H4 (cell line): ENCODE measurements around the gene SLC12A9. TPM values are rescaled to one million over a fixed set of nuclear protein-coding genes. Genes with fewer than 3 reads are reported as not detected.
"Not testable (repeated sequence)": the region's sequence is repeated elsewhere in the genome, so short reads cannot be mapped to it uniquely, and the experiment has no call there.

Experiments used
- DNase-seq: peaks from one replicate; pipeline ENCODE4 v3.0.0-alpha.2; 2015; ENCODE audit warnings: low spot score
- total RNA-seq: library from RNA; depleted of rRNA; stranded (reverse); fragments of >200 nt; shearing (Covaris generic); gene quantifications from 2 replicates; pipeline ENCODE4 v1.2.3, GENCODE V29; 2014; rRNA removed

The SLC12A9 gene, protein sequence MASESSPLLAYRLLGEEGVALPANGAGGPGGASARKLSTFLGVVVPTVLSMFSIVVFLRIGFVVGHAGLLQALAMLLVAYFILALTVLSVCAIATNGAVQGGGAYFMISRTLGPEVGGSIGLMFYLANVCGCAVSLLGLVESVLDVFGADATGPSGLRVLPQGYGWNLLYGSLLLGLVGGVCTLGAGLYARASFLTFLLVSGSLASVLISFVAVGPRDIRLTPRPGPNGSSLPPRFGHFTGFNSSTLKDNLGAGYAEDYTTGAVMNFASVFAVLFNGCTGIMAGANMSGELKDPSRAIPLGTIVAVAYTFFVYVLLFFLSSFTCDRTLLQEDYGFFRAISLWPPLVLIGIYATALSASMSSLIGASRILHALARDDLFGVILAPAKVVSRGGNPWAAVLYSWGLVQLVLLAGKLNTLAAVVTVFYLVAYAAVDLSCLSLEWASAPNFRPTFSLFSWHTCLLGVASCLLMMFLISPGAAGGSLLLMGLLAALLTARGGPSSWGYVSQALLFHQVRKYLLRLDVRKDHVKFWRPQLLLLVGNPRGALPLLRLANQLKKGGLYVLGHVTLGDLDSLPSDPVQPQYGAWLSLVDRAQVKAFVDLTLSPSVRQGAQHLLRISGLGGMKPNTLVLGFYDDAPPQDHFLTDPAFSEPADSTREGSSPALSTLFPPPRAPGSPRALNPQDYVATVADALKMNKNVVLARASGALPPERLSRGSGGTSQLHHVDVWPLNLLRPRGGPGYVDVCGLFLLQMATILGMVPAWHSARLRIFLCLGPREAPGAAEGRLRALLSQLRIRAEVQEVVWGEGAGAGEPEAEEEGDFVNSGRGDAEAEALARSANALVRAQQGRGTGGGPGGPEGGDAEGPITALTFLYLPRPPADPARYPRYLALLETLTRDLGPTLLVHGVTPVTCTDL
- 4.9 and 5.6 TPM in 2 replicates for total RNA-seq

DNA sequence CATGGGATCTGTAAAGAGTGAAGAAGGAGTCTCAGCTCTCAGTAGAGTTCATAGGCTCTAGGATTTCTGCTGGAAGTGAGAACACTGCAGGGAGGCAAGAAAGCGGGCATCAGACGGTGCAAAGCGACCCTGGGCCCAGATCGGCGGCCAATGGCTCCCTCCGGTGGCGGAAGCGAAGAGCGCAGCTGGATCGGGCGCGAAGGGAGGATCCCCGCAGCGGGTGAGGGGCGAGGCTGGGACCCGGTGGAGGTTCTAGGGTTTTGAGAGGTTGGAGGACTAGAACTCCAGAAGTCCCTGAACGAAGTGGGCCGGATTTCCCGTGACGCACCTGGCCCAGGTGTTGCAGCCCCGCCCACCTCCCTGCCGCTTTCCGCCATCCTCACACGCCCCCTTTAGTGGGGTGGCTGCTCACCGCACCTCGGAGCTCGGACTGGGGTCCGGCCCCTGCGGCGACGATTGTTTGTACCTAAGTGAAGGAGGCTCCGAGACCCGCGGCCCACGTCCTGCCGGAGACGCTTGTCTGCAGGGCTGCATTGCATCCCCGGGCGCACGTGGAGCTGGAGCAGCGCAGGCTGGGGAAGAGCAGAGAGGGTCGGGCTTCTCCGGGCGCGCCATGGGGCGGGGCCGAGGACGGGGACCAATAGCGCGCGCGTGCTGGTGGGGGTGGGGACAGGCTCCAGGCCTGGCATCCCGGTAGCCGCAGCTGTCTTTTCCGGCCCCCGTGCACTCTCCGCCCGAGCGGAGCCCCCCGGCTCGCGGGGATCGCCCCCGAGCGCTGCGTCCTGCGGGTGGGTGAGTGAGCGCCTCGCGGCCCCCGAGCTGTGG lies at the start of gene SLC12A9:
TSS of gene SLC12A9 (plus strand) at position 666 of the 825 bp plus-strand sequence. CDS start 1,485 bp downstream, outside the sequence.
- DNase-seq, result peak; percentile 83

DNA sequence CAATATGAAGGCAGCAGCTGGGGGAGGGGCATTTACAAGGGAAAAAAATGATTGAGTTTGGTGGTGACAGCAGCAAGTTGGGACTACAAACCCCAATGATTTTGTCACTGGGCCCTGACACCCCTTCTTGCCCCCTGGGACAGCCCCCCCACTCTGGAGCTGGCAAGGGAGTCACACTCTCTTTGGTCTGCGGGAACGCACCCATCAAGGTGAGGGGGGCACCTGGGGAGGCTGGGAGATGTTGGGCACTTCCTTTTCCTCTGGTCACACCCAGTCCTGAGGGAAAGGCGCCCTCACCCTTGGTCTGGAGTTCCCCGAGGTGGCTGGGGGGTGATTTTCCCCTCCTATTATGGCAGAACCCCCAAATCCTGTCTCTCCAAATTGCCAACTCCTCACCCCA lies 49.6 kb upstream of the SLC12A9 start:
- DNase-seq, result no peak

DNA sequence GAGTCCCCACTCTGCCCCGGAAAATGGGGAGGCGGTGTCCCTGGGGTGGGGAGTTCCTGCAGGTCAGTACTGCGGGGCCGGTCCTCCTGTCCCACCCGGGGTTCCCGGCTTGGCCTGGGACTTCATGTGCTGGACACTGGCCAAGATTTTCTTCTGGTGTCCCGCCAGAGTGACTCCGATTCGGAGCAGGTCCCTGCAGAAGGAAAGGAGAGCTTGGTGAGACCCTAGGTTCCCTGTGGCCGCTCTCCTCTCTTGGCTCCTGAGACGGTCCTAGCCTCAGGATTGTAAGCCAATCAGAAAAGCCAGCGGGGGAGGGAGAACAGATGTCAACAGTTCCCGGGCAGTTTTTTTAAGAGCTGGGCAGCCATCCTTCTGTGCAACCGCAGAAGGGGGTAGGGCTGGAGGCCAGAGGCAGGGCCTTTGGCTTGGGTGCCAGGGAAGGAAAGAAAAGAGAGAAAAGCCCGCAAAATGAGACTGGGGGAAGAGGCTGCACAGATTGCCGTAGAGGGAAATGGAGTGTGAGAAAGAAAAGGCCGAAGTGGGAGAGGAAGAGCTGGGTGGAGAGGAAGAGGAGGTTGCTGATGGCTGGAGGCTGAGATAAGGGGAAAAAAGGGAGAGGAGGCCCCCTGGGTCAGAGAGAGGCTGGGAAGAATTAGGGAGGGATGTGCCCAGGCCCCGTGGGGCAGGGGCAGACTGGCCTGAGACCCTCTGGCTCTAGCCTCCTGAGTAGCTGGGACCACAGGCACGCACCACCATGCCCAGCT lies 48.9 kb upstream of the SLC12A9 start:
- peak; percentile 89 for DNase-seq

DNA sequence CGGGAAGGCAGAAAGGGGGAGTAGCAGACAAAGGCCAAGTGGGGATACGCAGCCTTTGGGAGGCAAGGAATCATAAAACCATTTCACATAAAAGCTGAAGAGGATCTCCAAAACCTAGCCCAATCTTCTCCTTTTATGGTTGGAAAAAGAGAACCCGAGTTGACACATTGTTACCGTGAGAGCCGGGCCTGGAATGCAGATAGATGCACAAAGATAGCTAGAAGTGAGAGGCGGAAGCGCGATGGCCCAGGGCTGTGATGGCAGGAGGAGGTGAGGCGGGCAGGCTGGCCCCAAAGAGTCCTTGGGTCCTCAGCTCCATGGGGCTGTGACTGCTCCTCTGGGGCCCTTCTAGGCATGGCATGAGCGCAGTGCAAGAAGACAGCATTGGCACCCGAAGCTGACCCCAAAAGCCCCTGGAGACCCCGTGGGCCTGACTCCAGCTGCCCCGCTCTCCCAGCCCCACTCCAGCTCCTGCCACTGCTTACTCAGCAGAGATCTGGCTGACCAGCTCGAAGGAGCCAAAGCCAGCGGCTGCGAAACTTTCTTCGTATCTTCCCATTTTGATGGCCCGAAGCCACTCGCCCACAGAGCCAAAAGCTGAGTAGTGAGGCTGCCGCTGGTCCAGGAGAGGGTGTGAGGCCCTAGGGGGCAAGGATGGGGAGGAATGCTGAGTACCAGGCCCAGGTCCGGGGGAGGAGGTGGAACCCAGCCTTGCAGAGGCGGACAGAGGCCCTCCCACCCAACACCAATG lies 47.7 kb upstream of the SLC12A9 start:
- no peak for DNase-seq

DNA sequence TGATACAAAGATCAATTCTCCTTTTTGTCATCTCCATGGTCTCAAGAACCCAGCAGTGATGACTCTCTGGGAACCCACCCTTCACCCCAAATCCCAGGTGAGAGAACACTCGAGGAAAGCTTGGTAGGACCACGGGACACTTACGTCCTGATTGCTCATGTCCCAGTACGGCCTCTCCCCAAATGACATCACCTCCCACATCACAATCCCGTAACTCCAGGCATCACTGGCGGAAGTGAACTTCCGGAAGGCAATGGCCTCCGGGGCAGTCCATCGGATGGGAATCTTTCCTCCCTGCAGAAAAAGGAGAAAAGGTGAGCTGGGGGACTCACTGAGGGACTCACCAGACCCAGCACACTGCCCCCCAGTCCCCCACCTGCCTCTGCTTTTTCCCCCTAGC lies 46.2 kb upstream of the SLC12A9 start:
- DNase-seq, result no peak

DNA sequence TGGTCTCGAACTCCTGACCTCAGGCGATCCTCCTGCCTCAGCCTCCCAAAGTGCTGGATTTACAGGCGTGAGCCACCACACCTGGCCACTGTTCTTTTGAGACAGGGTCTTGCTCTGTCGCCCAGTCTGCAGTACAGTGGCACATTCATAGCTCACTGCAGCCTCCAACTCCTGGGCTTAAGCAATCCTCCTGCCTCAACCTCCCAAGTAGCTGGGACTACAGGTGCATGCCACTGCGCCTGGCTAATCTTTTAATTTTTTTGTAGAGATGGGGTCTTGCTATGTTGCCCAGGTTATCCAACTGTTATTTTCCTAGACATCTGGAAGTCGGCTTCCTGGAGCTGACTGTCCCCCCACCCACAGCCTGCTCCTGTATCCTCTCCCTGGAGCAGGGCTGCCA lies 45.6 kb upstream of the SLC12A9 start:
- DNase-seq, result not testable (repeated sequence)

DNA sequence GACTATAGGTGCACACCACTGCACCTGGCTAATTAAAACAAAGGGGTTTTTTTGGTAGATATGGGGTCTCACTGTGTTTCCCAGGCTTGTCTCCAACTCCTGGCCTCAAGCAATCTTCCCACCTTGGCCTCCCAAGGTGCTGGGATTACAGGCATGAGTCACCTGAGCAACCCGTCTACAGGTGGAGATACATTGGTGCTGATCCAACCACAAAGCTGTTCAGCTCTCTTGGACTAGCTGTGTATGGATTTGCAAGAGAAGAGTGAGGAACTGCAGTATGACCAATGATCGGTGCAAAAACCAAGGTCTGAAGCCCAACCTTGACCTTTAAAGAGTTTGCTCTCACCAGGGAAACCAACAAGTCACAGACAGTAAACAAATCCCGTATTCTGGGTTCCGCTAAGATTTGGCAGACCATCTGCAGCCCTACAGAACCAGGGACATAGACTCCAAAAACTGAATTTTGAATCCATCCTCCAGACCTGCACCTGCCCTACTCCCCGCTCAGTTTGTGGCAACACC lies 44.1 kb upstream of the SLC12A9 start:
- DNase-seq, result no peak

DNA sequence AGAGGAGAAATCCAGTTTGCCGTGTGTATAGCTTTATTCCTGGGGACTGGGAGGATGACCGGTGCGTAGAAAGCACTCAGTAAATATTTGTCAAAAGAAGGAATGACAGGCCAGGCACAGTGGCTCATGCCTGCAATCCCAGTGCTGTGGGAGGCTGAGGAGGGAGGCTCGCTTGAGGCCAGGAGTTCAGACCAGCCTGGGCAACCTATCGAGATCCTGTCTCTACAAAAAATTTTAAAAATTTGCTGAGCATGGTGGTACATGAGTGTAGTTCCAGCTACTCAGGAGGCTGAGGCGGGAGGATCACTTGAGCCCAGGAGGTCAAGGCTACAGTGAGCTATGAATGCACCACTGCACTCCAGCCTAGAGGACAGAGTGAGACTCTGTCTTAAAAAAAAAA lies 41.0 kb upstream of the SLC12A9 start:
- no peak for DNase-seq

DNA sequence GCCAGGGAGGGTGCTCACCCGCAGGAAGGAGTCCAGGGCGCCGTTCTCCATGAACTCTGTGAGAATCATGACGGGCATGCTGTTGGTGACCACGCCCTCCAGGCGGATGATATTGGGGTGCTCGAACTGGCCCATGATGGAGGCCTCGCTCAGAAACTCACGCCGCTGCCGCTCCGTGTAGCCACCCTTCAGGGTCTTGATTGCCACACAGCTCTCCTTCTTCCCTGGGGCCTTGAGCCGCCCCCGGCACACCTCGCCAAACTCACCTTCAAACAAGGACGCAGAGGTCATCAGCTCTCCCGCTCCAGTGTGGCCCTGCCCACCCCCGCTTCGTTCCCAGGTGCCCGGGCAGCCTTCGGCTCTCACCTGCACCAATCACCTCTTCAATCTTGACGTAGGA lies 39.8 kb upstream of the SLC12A9 start:
- DNase-seq, result no peak

DNA sequence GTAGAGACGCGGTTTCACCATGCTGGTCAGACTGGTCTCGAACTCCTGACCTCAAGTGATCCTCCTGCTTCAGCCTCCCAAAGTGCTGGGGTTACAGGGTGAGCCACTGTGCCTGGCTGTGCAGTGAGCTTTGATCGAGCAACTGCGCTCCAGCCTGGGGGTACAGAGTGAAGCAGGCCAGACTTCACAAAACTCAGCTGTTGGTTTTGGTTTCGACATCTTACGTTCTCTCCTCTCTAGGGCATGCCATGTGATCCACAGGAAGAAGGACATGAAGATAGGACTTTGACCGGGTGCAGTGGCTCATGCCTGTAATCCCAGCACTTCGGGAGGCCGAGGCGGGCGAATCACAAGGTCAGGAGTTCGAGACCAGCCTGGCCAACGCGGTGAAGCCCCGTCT lies 36.0 kb upstream of the SLC12A9 start:
- DNase-seq, result not testable (repeated sequence)

DNA sequence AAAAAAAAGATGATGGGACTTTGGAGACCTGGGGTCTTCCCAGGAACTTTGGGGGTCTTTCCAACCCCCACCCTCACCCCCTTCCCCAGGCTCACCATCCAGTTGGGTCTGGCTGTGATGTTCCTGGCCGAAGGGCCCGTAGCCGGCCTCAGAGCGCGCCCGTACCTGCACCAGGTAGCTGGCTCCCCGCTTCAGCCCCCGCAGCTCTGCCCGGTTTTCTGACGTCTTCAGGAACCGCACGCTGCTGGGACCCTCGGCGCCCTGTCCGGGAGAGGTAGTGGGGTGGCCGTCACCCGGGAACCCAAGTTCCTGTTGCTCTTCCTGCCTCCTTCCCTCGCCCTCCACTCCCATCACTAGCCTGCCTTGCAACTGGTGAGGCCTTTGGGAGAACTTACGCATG lies 35.4 kb upstream of the SLC12A9 start:
- DNase-seq, result no peak

DNA sequence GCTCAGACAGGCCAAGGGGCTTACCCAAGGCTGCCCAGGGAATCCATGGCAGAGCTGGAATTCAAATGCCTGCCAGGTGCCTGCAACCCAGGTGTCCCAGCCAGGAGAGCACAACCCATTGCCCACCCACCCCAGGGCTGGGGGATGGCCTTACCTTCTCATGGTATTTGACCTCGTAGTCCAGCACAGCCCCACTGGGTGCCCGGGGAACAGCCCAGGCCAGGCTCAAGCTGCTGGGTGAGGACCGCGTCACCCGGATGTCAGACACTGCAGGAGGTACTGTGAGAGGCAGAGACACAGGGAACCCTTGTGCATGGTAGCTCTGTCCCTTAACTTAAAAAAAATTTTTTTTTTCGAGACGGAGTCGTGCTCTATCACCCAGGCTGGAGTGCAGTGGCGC lies 34.1 kb upstream of the SLC12A9 start:
- DNase-seq, result no peak

DNA sequence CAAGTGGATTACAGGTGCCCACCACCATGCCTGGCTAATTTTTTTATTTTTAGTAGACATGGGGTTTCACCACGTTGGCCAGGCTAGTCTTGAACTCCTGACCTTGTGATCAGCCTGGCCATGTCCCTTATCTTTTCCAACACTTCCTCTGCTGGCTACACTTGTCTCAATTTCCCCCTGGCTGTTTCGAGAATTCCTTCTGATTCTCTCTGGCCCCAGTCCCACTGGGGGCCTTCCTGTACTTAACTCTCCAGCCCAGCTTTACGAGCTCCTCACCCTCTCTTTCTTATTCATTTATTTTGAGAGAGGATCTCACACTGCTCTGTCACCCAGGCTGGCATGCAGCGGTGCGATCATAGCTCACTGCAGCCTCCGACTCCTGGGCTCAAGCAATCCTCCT lies 33.7 kb upstream of the SLC12A9 start:
- DNase-seq, result no peak

DNA sequence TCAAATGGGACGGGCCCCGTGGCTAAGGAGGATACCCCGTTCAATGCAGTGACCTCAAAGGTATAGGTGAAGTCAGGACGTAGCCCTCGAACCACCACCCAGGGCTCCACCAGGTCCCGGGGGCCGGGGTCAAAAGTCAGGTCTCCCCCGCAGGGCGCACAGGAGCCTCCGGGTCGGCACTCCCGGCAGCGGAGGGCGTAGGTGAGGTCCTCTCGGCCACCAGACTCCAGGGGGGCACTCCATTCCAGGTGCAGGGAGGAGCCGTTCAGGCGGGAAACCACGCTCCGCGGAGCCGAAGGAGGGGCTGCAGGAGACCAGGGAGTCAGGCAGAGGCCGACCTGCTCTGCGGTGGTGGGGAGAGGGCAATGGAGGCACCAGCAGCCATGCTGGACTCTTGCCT lies 32.9 kb upstream of the SLC12A9 start:
- no peak for DNase-seq

DNA sequence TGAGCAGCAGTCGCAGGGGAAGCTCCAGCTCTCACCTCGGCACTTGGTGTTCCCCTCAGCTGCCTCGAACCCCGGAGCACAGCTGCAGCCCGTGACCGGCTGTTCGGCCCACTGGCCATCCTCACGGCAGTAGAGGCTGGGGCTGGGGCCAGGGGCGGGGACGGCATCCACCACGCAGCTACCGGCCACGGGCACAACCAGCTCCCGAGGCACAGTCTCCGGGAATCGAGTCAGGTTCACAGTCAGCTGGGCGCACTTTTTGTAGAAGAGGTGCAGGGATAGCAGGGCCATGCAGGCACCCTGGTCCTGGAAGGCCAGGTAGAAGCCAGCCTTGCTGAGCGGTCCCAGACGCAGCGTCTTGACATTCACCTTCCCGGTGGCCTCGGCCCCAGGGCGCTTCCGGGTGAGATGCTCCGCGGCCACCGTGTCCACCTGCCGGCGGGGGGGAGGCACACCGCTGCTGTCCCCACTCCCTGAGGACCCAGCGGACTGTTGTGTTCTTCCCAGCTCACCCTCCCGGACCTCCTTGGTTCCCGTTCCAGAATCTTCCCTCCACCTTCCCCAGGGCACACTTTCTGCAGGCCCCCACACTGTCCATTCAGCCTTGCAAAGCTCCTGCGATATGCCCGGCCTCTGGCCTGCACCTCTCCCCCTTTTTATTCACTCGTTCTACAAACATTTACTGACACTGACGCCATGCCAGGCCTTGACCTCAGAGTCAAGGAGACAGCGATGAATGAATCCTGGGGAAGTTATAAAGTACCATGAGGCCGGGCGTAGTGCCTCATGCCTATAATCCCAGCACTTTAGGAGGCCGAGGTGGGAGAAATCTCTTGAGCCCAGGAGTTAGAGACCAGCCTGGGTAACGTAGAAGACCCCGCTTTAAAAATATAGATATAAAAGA lies 30.0 kb upstream of the SLC12A9 start:
- DNase-seq, result no peak

DNA sequence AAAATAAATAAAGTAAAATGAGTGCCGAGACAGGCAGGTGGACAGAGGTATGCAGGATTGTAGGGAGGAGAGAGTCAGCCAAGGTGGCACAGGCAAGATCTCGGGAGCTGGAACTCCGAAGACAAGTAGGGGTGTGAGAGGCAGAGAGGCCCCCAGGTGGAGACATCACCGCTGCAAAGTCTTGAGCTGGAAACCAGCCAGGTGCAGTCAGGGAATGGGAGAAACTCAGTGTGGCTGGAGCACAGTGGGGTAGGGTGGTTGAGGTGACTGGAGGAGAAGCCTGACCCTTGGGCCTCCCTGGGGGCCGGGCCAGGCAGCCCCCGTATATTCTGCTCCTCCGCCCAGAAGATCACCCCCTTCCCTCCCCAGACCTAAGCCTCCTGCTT lies 29.4 kb upstream of the SLC12A9 start:
- DNase-seq, result no peak

DNA sequence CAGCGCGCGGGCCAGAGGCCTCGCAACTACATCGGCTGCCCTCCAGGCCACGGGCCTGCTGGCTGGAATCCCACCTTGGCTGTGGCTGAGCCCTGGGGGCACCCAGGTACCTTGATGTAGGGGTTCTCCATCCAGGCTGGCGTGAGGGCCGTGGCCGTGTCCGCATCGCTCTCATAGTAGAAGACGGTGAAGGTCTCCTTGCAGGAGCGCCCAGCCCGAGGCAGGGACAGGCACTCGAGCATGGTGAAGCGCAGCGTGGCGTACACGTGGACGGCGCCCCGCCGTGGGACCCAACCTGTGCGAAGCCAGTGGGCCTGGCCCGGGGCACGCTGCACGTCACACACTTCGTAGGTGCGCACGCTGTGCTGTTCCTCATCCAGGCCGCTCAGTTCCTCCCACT lies 29.0 kb upstream of the SLC12A9 start:
- no peak for DNase-seq

DNA sequence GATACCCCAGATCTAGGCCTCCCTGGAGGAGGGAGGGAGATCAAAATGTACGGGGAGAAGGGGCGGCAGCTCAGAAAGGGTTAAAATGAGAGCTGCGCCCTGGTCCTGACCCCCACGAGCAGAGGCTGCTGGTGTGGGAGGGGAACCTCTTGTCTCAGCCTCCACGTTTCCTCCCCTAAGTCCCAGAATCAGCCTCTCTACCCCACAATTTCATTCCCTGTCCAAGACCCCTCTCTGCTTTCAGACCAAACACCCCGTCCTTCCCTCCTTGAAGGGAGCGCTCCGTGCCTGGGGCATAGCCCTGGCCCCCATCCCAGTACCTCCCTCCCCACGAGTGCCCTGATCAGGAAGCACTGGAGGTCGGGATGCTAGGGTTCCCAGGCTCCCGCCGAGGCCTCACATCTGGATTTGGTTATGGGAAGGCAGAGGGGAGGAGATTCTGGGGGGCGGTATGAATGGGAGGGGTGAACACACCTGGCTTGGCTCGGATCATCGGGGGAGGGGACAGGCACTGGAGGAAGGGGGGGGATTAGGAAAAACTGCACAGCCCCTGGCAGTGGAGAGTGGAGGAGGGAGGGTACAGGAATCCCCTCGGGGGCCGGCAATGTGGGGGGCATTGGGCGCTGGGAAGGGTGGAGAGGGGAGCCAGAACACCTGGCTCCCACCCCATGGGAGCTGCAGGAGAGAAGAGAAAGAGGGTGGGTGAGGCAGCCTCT lies 27.9 kb upstream of the SLC12A9 start:
- DNase-seq, result no peak
